NB4 (cell line): ENCODE measurements around the gene SLBP.

Experiments used
- DNase-seq: peaks from one replicate; pipeline ENCODE4 v3.0.0; 2010; ENCODE audit warnings: low read depth
- H3K4me3 ChIP-seq: one replicate; pipeline ENCODE4 v1.5.1; 2011; ENCODE audit warnings: mild to moderate bottlenecking, low read depth, low read length, moderate library complexity
- CTCF ChIP-seq: IDR thresholded peaks from one replicate; pipeline ENCODE4 v1.5.1; 2012; ENCODE audit warnings: low read depth, low read length
- MAX ChIP-seq: IDR thresholded peaks from 2 replicates; pipeline ENCODE4 v1.6.1; 2011; ENCODE audit warnings: low read depth, low read length
- MYC ChIP-seq: IDR thresholded peaks from 2 replicates; pipeline ENCODE4 v1.6.1; 2011; ENCODE audit warnings: low read depth, low read length
- POLR2A ChIP-seq: IDR thresholded peaks from 2 replicates; pipeline ENCODE4 v1.6.1; 2011; ENCODE audit warnings: mild to moderate bottlenecking; ENCODE audit not compliant: insufficient read length; ENCODE audit errors: extremely low read depth

SLBP gene

GRCh38 chr4:1757836-1758235 lies 45.7 kb upstream of the SLBP start:
- H3K4me3 ChIP-seq = no peak overlapping the region
- no peak for DNase-seq
- no peak for TF ChIP-seq CTCF
- no peak for TF ChIP-seq POLR2A
- 0 out of 2 replicates have a peak, but pooled peaks have one; percentile 17 for TF ChIP-seq MYC
- no peak for TF ChIP-seq MAX

- TF ChIP-seq MYC (no peak), POLR2A (no peak), CTCF (no peak), MAX (no peak)
- no peak overlapping the region for H3K4me3 ChIP-seq
- DNase-seq = no peak
Observed at GRCh38 chr4:1756893-1757779, 45.0 kb upstream of the SLBP start.

- no peak for TF ChIP-seq CTCF
- TF ChIP-seq MYC = no peak
- no peak for TF ChIP-seq POLR2A
- no peak overlapping the region for H3K4me3 ChIP-seq
- no peak for DNase-seq
Observed at GRCh38 chr4:1756079-1756478, 44.0 kb upstream of the SLBP start.

- no peak for DNase-seq
- H3K4me3 ChIP-seq = no peak overlapping the region
- TF ChIP-seq CTCF (no peak), MYC (no peak), POLR2A (no peak), MAX (no peak)
Observed at GRCh38 chr4:1755297-1755696, 43.2 kb upstream of the SLBP start.

GRCh38 chr4:1754336-1754735 lies 42.2 kb upstream of the SLBP start:
- no peak overlapping the region for H3K4me3 ChIP-seq
- peak; percentile 61 for DNase-seq
- no peak for TF ChIP-seq CTCF
- peak; percentile 46; the same call in 1 of the 2 replicates for TF ChIP-seq MYC
